Activated CD8-positive, alpha-beta T cell treated with anti-CD3 and anti-CD28 coated beads for 36 hours (primary cell): ENCODE measurements around the gene CDC6. TPM values are rescaled to one million over a fixed set of nuclear protein-coding genes. Genes with fewer than 3 reads are reported as not detected.

Experiments
- ATAC-seq: fragments of 200-7000 bp; cut with Tn5 transposase; one replicate; pipeline ENCODE4 v1.10.0; 2021; ENCODE audit warnings: mild to moderate bottlenecking, moderate library complexity
- CTCF ChIA-PET: fragments of 350-600 bp; sonication (Branson Sonifier 250); formaldehyde crosslinking; loops from one replicate; lab custom pipeline; 2021; ENCODE audit warnings: antibody characterized with exemption; lab: Charles Lee
- POLR2A ChIA-PET: fragments of 350-600 bp; sonication (Branson Sonifier 250); formaldehyde crosslinking; loops from one replicate; lab custom pipeline; 2021; ENCODE audit warnings: antibody characterized with exemption; lab: Charles Lee
- DNase-seq: peaks from one replicate; pipeline ENCODE4 v3.0.0-alpha.2; 2020
- H3K27ac Mint-ChIP-seq: one replicate; pipeline ENCODE4 v1.8.0; 2021; ENCODE audit warnings: mild to moderate bottlenecking, mixed read lengths
- H3K27me3 Mint-ChIP-seq: one replicate; pipeline ENCODE4 v1.8.0; 2021; ENCODE audit warnings: mixed read lengths
- H3K36me3 Mint-ChIP-seq: one replicate; pipeline ENCODE4 v1.8.0; 2021; ENCODE audit warnings: low read depth, mixed read lengths
- H3K4me1 Mint-ChIP-seq: one replicate; pipeline ENCODE4 v1.8.0; 2021; ENCODE audit warnings: low read depth, mixed read lengths
- H3K4me3 Mint-ChIP-seq: one replicate; pipeline ENCODE4 v1.8.0; 2021; ENCODE audit warnings: mild to moderate bottlenecking, moderate library complexity, mixed read lengths
- H3K9me3 Mint-ChIP-seq: one replicate; pipeline ENCODE4 v1.8.0; 2021; ENCODE audit warnings: mixed read lengths
- CTCF ChIP-seq: fragments of 200-600 bp; IDR thresholded peaks from one replicate; pipeline ENCODE4 v1.8.0; 2022; ENCODE audit warnings: antibody characterized with exemption, mild to moderate bottlenecking
- intact Hi-C: fragments of 100-400 bp; cut with micrococcal nuclease; formaldehyde crosslinking; loops from one replicate; pipeline ENCODE4 v1.10.0; 2022
- total RNA-seq, 2 experiments: library from RNA; stranded (reverse); gene quantifications; one replicate each; pipeline ENCODE4 v1.2.3, GENCODE V29; 2021

Gene CDC6
- total RNA-seq, 2 experiments from 2014 or later = 110 to 118 TPM

- Mint-ChIP-seq H3K4me3 (no peak overlapping the region), H3K4me1 (peaks cover 55% of the 10 kb centered on the region), H3K27me3 (no peaks in the 10 kb centered on the region), H3K36me3 (peaks cover 31% of the 10 kb centered on the region), H3K9me3 (no peaks in the 10 kb centered on the region), H3K27ac (no peak overlapping the region)
- ChIA-PET CTCF (interaction anchor here (0.6 to 26.3 kb wide), 2 partner anchors 14 to 42 kb away, joined by 4 to 780 read pairs; partner anchors contain the start of genes CDC6 and RARA), POLR2A (interaction anchor here (8.5 kb wide), 1 partner anchor 44 kb away, joined by 79 read pairs; the partner anchor contains the start of gene RARA)
- intact Hi-C loops = no loop called here
- no peak for TF ChIP-seq CTCF
- ATAC-seq (no peak), DNase-seq (no peak)
Observed at GRCh38 chr17:40349895-40350688, 62.4 kb downstream of the CDC6 start.

GRCh38 chr17:40350689-40351358, 63.1 kb downstream of the CDC6 start:
- no peak for TF ChIP-seq CTCF
- Mint-ChIP-seq H3K9me3 (no peaks in the 10 kb centered on the region), H3K4me3 (no peak overlapping the region), H3K27ac (no peak overlapping the region), H3K4me1 (peaks cover 50% of the 10 kb centered on the region), H3K36me3 (peaks cover 36% of the 10 kb centered on the region), H3K27me3 (no peaks in the 10 kb centered on the region)
- POLR2A ChIA-PET = interaction anchor here (8.5 kb wide), 1 partner anchor 44 kb away, joined by 79 read pairs; the partner anchor contains the start of gene RARA
- ATAC-seq = no peak
- intact Hi-C loops = no loop called here
- no peak for DNase-seq
- CTCF ChIA-PET = interaction anchor here (26.3 kb wide), 1 partner anchor 42 kb away, joined by 780 read pairs; the partner anchor contains the start of genes CDC6 and RARA

- intact Hi-C loops = no loop called here
- no peak overlapping the region for H3K4me3 Mint-ChIP-seq
- DNase-seq (no peak), ATAC-seq (no peak)
- TF ChIP-seq CTCF = no peak
- CTCF ChIA-PET = interaction anchor here (1.4 to 26.3 kb wide), 3 partner anchors 11 to 150 kb away, joined by 6 to 780 read pairs (median 7); partner anchors contain the start of genes CDC6 and RARA
- peaks cover 43% of the 10 kb centered on the region for H3K4me1 Mint-ChIP-seq
- H3K27me3 Mint-ChIP-seq = no peaks in the 10 kb centered on the region
- H3K36me3 Mint-ChIP-seq = peaks cover 36% of the 10 kb centered on the region
- no peaks in the 10 kb centered on the region for H3K9me3 Mint-ChIP-seq
- no peak overlapping the region for H3K27ac Mint-ChIP-seq
- POLR2A ChIA-PET = interaction anchor here (0.9 to 8.5 kb wide), 3 partner anchors 33 to 64 kb away, joined by 3 to 79 read pairs (median 3); partner anchors contain the start of genes CDC6 and RARA
Observed at GRCh38 chr17:40351359-40352236, 63.9 kb downstream of the CDC6 start.

- peak overlapping the region; percentile 28 for H3K27ac Mint-ChIP-seq
- H3K27me3 Mint-ChIP-seq = no peaks in the 10 kb centered on the region
- TF ChIP-seq CTCF = no peak
- ChIA-PET CTCF (interaction anchor here (1.3 to 26.3 kb wide), 4 partner anchors 10 to 161 kb away, joined by 3 to 780 read pairs (median 6); partner anchors contain the start of genes CDC6 and RARA), POLR2A (interaction anchor here (0.9 to 8.5 kb wide), 3 partner anchors 33 to 64 kb away, joined by 3 to 79 read pairs (median 3); partner anchors contain the start of genes CDC6 and RARA)
- no peak for DNase-seq
- H3K4me1 Mint-ChIP-seq = peaks cover 36% of the 10 kb centered on the region
- H3K36me3 Mint-ChIP-seq = peaks cover 36% of the 10 kb centered on the region
- H3K4me3 Mint-ChIP-seq = no peak overlapping the region
- intact Hi-C loops = no loop called here
- H3K9me3 Mint-ChIP-seq = no peaks in the 10 kb centered on the region
- ATAC-seq = no peak
Observed at GRCh38 chr17:40352237-40352778, 64.6 kb downstream of the CDC6 start.
